HG03354 (cell line): ENCODE results near the gene TNRC18.
"Not testable (repeated sequence)": the region's sequence is repeated elsewhere in the genome, so short reads cannot be mapped to it uniquely, and the experiment has no call there.

Experiments
- ATAC-seq: cut with Tn5 transposase; IDR thresholded peaks from one replicate; pipeline ENCODE4 v1.9.1; 2021; ENCODE audit warnings: mild to moderate bottlenecking; ENCODE audit not compliant: unreplicated experiment, poor library complexity, severe bottlenecking

The TNRC18 gene

DNA sequence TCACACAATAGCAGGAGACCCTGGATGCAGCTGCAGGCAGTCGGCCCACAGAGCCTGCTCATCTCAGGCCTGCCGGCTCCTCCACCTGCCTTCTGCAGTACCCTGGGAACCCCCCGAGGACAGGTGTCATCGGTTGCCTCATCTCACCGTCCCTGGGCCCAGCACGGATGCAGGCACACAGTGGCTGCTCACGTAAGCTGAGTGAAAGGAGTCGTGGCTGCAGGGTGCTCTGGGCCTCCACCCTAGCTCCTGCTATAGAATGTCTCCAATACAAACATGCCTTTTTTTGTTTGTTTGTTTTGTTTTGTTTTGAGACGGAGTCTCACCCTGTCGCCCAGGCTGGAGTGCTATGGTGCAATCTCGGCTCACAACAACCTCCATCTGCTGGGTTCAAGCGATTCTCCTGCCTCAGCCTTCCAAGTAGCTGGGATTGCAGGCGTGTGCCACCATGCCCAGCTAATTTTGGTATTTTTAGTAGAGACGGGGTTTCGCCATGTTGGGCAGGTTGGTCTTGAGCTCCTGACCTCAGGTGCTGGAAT is 163.0 kb downstream of the TNRC18 start:
- not testable (repeated sequence) for ATAC-seq
